CD4-positive, alpha-beta T cell treated with Interferon gamma for 1 hour (primary cell): ENCODE results near the gene CIZ1.
"Not testable (repeated sequence)": the region's sequence is repeated elsewhere in the genome, so short reads cannot be mapped to it uniquely, and the experiment has no call there.

Experiments
- DNase-seq: peaks from one replicate; pipeline ENCODE4 v3.0.0-alpha.2; 2020

The CIZ1 gene

DNA sequence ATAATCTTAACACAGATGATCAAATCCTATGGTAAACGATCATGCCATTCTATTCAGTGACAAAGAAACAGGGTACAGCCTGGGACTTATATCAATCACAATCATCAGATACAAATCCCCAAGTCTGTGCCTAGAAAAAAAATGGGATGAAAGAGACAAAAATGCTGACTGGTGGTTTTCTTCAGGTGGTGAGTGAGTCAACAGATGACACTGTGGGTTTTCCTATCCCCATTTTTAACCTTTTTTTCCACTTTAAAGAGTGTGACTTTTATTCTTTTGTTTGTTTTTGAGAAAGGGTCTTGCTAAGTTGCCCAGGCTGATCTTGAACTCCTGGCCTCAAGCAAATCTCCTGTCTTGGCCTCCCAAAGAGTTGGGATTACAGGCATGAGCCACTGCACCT is 3.2 kb downstream of the CIZ1 start:
- DNase-seq = no peak

DNA sequence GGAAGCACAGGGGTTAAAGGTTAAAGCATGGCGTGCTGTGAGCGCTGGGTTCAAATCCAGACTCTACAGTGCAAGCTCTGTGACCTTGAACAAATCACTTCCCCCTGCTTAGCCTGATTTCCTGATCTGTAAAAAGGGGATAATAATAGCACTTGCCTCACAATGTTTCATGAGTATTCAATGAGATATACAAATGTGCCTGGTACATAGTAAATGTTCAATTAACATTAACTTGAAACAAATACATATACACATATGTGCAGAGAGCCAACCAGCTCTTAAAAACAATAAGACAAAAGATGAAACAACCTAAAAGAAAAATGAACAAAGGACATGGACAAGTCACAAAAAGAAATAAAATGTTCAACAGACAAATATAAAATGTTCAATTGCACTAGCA is 4.0 kb downstream of the CIZ1 start:
- DNase-seq = no peak

DNA sequence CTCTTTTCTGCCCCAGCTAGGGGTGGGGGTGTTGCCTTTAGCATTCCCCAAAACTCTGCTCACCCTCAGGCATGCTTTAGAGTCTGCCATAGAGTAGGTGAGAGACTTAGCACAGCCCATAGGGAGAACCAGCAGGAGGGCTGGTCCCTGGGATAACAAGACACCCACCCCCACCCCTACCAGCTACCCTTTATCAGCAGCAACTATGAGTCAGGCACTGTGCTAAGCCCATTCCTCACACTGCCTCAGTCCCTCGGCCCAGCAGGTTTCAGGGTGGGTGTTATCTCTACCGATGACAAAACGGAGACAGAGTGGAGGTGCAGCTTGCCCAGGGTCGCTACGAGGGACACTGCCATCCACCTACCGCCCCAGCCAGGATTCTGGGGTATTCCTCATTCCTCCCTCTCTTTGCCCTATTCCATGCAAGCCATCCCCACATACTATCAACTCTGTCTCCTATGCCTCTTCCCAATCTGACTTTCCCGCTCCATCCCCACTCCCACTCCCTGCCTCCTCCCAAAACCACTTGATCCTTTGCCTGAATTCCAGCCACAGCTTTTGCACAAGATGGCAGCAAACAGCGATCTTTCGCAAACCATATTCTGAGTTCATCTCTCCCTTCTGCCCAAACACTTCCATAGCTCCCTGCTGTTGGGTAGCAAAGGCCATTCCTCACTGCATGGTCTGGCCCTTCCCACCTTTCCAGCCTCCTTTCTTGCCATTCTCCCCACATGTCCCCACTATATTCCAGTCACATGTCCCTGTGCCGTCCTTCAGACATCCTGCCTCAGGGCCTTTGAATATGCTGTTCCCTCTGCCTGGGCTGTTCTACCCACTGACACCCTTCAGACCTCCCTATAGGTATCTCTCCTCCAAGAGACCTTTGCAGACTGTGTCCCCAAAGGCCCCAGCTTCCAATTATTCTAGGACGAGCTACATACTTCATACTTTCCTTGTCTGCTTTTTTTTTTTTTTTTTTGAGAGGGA is 5.1 kb downstream of the CIZ1 start:
- DNase-seq = no peak

DNA sequence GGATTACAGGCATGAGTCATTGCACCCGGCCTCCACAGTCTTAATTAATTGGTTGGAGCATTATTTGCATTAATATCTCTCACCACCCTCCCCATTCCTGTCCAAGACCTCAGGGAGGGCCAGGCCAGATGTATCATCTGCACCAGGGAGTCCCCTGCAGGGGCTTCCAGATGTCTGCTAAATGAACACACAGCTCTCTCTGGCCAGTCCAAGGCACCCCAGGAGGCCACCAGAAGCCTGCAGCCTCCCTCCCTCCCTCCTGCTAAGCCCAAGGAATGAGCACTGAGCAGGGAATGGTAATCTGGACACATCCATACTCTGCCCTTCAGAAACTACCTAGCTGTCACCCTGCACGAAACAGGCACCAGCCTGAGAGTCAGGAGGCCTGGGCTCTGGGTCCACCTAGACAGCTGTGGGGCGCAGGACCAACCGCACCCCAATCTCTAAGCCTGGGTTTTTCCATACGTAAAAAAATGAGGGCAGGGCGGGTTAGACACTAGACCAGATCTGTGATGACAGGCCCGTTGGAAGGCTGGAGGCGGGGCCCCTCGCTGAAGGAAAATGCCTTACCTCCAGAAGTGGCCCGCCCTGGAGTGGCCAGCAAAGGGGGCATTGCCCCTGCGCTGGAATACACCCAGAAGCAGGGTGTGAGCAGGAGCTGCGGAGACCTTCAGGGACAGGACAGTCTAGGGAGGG is 8.3 kb downstream of the CIZ1 start:
- no peak for DNase-seq

DNA sequence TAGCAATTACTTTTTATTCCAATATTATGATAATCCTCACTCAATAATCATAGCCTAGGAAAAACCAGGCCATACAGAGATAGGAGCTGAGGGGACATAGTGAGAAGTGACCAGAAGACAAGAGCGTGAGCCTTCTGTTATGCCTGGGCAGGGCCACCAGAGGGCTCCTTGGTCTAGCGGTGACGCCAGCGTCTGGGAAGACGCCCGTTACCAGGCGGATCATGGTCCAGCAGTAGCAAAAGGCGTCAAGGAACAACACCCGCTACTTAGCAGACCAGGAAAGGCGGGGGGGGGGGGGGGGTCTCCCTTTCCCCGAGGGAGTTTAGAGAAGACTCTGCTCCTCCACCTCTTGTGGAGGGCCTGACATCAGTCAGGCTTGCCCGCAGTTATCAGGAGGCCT is 9.9 kb downstream of the CIZ1 start:
- DNase-seq = not testable (repeated sequence)

GRCh38 chr9:128180447-128180846 is 10.9 kb downstream of the CIZ1 start:
- DNase-seq = no peak

- no peak for DNase-seq
Observed at GRCh38 chr9:128180001-128180400, 11.4 kb downstream of the CIZ1 start.

DNA sequence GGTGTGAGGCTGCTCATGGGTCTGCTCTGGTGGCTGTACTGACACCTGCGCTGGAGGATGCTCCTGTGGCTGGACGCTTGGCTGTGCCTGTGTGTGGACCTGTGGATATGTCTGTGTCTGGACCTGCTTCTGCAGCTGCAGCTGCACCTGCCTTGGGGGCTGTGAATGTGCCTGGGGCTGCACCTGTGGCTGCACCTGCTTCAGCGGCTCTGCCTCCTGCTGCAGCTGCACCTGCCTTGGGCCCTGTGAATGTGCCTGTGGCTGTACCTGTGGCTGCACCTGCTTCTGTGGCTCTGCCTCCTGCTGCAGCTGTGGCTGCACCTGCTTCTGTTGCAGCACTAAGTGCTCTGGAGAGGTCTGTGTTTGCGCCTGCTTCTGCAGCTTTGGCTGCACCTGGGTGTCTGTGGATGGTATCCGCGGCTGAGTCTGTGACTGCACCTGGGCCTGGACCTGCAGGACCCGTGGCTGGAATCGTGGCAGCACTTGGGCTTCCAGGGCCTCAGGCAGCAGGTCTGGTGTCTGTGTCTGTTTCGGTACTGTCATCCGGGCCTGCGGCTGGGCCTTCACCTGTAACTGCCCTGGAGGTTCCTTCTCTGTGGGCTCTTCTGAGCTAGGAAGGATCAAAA is 12.5 kb downstream of the CIZ1 start:
- no peak for DNase-seq

DNA sequence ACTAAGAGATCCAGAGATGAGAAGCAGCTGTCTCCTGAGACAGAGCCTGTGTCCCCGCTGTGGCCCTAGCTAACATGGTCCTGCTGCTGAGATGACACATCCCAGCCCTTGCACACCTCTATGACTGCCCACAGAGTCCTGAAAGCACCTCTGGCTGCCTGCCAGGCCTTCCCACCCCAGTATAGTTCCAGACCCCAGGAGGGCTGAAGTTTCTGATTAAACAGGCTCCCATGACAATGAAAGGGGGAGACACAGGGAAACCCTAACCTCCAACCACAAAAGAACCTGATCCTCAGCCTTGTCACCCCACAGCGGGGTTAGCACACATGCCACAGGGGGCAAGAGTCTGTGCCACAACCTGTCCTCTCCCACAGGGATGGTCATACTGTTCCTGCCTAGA is 15.6 kb downstream of the CIZ1 start:
- DNase-seq = no peak

DNA sequence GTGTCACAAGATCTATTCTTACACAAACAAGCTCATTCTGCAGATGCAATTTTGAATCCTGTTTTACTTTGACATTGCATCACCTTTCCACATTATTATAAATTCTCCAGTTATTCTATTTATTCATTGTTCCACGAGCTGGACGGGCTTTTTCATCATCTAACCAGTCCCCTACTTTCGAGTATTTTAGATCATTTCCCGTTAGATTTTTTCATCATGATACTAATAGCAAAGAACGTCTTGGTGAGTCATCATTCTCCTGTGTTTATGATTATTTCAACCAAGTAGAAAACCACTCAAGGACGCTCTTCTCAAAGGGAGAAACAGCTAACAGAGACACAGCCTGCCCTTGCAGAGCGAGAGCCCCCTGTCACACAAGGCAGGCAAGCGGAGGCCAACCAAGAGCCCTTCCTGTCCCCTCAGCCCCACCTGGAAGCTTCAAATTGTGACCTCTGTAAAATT is 16.2 kb downstream of the CIZ1 start:
- no peak for DNase-seq

- DNase-seq = no peak
Observed at GRCh38 chr9:128174062-128174461, 17.3 kb downstream of the CIZ1 start.

GRCh38 chr9:128169925-128170324 is 21.4 kb downstream of the CIZ1 start:
- no peak for DNase-seq

GRCh38 chr9:128169492-128169891 is 21.9 kb downstream of the CIZ1 start:
- no peak for DNase-seq

GRCh38 chr9:128168731-128169308 is 22.6 kb downstream of the CIZ1 start:
- DNase-seq = no peak

DNA sequence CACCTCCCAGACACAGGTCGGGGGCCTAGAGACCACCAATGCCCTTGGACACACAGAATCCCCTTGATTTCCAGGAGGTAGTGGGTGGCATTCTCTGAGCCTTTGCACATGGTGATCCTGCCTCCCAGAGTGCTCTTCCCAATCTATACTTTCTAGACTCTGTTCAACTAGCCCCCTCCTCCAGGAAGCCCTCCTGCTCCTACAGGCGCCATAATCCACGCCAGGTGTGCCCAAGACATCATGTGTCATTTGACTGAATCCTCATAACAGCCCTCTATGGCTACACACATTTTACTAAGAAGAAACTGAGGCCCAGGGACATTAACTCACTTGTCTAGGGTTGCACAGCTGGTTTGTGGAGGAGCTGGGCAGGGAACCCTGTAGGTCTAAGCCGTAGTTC is 24.2 kb downstream of the CIZ1 start:
- no peak for DNase-seq

DNA sequence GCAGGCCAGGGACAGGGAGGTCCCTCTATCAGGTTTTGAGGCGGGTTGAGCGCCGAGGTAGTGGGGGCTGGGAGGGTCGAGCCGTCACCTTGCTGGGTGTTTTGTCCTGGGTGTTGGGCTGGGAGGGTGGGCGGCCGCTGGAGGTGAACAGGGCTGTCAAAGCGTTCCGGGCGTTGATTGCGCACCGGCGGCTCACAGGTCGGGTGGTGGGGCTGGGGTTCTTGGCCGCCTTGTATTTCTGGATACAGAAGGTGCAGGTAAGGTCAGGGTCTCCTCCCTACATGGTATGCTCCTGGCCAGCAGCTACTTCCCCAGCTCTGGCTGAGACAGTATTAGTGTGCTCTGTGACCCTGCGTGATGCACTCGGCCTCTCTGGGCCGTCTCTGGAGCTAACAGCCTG is 25.2 kb downstream of the CIZ1 start:
- no peak for DNase-seq

DNA sequence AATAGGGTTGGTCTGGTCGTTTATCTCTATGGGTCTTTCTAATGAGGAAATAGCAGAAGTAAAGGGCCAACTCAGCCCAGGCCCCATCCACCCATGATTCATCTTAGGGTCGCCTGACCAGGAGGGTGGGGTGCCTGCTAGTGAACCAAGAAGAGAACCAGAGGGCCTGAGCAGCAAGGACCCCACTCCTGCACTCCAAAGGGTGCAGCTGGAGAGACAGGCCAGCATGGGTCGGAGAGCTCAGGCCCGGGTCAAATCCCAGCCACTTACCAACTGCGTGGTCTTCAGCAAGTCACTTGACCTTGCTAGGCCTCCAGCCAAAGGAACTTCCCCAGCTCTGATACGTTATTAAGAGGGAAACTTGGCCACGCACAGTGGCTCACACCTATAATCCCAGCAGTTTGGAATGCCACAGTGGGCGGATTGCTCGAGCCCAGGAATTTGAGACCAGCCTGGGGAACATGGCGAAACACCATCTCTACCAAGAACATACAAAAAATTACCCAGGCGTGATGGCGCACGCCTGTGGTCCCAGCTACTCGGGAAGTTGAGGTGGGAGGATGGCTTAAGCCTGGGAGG is 27.0 kb downstream of the CIZ1 start:
- no peak for DNase-seq

- DNase-seq = no peak
Observed at GRCh38 chr9:128163523-128164306, 27.7 kb downstream of the CIZ1 start.

GRCh38 chr9:128163027-128163515 is 28.3 kb downstream of the CIZ1 start:
- DNase-seq = no peak

- DNase-seq = no peak
Observed at GRCh38 chr9:128162215-128163026, 29.0 kb downstream of the CIZ1 start.
